SKM-1 (cell line): Measurements from ENCODE around the gene R3HDM4.

Experiments
- DNase-seq: peaks from one replicate; lab custom pipeline; 2025; ENCODE audit not compliant: unreplicated experiment; lab: John Stamatoyannopoulos, UW

The R3HDM4 gene

DNA sequence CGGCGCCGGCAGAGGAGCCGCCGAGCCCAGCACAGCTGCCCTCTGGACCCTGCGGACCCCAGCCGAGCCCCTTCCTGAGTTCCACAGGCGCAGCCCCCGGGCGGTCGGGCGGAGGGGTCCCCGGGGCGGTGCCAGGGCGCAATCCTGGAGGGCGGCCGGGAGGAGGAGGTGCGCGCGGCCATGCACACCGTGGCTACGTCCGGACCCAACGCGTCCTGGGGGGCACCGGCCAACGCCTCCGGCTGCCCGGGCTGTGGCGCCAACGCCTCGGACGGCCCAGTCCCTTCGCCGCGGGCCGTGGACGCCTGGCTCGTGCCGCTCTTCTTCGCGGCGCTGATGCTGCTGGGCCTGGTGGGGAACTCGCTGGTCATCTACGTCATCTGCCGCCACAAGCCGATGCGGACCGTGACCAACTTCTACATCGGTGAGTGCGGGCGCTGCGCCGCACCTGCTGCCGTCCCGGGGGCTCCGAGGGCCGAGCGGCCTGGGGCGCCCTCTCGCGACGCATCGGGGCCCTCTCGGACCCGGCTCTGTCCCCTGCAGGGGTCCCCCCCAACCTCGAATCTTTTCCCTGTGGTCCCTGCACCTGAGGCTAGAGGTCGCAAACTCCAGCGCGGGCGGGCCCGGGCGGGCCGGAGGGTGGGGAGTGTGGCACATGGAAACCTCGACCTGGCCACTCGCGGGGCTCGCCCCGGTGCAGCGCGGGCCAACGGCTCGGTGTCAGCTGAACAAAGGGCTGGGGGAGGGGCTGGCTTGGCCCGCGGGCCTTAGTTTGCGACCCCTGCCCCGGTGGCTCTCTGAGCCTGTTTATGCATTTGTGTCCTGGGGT, 4.5 kb upstream of the R3HDM4 start, which contains the start of gene KISS1R:
KISS1R (plus strand) TSS at position 11 of the 829 bp plus-strand sequence; CDS start at position 181, 170 bp downstream.
- DNase-seq, result no peak

DNA sequence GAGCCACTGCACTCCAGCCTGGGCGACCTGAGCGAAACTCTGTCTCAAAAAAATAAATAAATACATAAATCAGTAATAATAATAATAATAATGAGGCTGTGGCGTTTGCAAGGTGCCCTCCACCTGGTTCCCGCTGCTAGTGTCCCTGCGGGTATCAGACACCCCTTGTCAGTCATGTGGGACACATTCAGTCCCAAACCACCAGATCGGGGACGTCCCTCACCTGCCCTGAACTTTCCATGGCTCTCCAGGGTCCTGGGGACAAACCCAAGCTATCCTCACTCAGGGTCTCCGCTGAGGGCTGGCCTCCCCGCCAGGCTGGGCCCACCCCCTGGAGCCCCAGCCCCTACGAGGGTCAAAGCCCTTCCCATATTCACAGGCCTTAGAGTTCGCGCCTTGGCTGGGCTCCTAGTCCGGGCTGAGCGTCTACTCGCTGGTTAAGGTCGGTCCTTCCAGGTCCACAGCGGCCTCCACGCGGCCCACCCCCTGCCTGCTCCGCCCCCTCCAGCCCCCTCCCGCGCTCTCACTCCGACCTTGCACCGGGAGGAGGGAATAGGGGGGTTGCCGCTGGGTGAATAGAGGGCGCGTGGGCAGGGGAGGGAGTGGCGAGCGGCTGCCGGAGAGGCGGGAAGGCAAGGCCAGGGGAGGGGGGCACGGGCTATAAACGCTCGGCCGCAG, 3.8 kb upstream of the R3HDM4 start:
- DNase-seq, result no peak

DNA sequence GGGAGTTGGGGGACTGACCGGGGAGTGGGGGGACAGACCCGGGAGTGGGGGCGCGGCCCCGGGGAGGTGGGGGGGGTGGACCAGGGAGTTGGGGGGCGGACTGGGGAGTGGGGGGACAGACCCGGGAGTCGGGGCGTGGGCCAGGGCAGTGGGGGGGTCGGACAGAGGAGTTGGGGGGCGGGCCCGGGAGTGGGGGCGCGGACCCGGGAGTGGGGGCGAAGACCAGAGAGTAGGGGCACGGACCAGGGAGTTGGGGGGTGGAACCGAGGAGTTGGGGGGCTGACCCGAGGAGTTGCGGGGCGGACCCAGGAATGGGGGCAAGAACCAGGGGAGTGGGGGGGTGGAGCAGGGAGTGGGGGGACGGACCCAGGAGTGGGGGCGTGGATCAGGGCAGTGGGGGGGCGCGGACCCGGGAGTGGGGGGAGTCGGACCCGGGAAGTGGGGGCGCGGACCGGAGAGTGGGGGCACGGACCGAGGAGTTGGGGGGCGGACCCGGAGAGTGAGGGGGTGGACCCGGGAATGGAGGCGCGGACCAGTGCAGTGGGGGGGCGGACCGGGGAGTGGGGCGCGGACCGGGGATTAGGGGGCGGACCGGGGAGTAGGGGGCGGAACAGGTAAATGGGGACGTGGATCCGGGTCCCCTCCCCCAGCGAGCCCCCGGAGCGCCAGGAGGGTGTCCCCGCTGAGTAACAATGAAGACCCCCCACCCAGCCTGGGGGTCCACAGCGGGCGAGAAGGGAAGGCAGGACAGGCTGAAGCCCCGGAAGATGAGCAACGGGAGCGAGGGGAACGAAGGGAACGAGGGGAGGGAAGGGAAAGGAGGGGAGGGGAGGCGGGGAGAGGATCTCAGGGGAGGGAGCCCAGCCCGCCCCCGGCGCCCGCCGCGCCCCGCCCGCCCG, 589 bp downstream of the R3HDM4 start:
- no peak for DNase-seq

DNA sequence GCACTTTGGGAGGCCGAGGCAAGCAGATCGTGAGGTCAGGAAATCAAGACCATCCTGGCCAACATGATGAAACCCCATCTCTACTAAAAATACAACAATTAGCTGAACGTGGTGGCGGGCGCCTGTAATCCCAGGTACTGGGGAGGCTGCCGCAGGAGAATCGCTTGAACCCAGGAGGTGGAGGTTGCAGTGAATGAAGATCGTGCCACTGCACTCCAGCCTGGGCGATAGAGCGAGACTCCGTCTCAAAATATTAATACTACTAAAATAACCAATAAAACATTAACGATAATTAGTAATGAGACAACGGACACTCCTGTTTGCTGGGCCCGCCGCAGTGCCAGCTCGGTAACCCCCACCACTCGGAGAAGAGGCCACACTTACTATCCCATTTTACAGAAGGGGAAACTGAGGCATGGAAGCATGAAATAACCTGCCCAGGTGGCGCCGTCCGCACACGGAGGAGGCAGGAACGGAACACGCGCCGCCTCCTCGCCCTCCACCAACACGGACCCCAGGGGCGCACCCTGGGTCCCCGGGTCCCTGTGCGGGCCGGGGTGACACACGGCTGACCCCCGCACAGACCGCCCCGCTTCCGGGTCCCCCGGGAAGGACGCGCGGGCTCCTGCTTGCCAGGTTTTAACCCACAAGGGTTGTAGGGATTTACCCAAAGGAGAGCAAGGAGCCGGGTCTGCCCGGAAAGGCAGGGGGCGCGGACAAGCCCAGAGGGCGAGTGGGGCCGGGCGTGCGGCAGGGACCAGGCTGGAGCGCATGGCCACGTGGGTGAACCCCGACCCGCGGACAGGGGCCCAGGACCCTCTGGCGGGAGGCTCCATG, 1.6 kb downstream of the R3HDM4 start:
- no peak for DNase-seq

DNA sequence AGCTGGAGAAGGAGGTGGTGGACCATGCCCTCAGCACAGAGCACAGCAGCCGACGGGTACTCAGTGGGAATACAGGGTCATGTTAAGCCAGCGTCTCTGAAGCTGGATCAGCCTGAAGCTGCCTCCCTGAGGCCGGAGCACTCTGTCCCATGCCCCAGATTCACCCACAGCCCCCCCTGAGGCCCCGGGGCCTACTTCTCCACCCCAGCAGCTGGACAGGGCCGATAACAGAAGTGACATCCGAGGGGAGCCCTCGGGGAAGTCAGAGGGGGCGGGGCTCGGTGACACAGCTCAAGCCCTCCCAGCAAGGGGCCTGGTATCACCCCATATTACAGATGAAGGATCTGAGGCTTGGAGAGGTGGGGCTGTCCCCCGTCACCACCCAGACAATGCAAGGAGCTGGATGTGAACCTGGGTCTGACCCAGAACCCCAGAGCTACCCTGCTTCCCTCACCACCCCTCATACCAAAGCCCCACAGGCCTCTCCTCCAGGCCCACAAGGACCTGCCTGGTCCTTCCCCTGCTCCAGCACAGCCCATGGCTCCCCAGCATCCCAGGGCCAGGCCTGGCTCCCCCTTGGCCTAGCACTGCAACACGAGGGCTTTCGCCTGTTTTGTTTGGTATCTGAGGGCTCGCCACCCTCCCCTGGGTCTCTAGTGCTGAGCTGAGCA, 5.7 kb downstream of the R3HDM4 start:
- no peak for DNase-seq

DNA sequence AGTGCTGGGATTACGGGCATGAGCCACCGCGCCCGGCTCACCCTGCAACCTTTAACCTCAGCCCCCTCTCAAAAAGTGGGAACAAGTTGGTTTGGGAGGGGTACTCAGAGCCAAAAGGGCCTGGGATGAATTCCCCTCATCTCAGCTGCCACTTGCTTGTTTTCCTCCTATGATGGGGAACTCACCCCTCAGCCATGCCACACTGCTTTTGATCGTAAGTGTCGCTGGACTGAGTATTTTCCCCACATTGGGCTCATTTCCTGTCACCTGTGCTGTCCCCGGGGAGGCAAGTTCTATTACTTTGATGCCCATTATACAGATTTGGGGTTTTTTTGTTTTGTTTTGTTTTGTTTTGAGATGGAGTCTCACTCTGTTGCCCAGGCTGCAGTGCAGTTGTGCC, 6.5 kb downstream of the R3HDM4 start:
- no peak for DNase-seq

DNA sequence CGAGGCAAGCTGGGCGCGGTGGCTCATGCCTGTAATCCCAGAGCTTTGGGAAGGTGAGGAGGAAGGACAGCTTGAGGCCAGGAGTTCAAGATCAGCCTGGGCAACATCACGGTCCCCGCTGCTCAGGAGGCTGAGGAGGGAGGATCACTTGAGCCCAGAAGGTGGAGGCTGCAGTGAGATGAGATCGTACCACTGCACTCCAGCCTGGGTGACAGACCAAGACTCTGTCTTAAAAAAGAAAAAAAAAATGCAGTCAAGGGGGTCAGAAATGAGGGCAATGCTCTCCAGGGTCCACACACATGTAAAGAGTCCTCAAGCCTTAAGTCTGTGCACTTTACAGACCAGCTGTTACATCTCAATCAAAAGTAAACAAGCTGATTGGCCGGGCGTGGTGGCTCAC, 8.5 kb downstream of the R3HDM4 start:
- no peak for DNase-seq

DNA sequence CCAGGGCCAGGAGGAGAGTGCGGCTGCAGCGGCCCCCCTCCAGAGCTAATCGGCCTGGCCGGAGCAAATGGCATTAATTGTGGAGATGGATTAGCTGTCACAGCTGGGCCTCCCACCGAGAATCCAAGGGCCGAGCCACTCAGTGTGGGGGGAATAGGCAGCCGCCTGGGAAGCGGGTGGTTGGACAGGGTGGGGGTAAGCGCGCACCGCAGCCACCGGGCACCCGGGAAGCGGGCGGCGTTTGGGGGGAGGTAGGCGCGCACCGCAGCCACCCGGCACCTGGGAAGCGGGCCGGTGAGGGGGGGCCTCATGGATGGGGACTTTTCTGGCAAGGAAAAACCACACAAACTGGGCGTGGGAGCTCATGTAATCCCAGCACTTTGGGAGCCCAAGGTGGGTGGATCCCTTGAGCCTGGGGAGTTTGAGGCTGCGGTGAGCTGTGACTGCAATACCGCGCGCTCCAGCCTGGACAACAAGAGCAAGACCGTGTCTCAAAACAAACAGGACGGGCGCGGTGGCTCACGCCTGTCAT, 9.7 kb downstream of the R3HDM4 start:
- DNase-seq, result no peak

DNA sequence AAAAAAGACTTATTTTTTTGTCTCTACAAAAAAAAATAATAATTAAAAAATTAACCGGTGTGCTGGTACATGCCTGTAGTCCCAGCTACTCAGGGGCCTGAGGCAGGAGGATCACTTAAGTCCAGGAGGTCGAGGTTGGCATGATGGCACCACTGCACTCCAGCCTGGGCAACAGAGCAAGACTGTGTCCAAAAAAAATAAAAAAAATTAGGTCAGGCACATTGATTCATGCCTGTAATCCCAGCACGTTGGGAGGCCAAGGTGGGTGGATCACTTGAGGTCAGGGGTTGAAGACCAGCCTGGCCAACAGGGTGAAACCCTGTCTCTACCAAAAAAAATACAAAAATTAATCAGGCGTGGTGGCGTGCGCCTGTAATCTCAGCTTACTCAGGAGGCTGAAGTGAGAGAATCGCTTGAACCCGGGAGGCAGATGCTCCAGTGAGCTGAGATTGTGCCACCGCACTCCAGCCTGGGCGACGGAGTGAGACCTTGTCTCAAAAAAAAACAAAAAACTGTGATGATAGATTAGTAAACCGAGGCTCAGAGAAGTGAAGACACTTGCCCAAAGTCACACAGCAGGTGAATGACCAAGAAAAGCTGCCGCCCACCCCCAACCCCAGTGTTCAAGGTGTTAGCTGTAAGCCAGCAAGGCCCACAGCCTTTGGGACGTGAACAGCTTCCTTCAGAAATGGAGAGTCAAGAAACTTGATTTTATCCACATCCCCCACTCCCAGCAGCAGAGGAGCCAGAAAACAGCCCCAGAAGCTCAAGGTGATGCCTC, 10.4 kb downstream of the R3HDM4 start:
- no peak for DNase-seq

DNA sequence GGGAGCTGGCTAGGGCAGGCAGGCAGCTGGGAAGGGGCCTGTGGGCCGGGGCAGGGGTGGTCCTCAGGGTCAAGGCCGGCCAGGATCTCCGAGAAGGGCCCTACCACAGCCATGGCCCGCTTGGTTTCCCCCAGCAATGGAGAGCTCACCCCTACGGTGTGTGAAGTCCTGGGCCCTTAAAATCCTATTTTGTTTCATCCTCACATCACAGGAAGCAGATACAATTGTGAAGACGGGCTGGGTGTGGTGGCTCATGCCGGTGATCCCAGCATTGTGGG, 11.0 kb downstream of the R3HDM4 start:
- DNase-seq, result no peak

DNA sequence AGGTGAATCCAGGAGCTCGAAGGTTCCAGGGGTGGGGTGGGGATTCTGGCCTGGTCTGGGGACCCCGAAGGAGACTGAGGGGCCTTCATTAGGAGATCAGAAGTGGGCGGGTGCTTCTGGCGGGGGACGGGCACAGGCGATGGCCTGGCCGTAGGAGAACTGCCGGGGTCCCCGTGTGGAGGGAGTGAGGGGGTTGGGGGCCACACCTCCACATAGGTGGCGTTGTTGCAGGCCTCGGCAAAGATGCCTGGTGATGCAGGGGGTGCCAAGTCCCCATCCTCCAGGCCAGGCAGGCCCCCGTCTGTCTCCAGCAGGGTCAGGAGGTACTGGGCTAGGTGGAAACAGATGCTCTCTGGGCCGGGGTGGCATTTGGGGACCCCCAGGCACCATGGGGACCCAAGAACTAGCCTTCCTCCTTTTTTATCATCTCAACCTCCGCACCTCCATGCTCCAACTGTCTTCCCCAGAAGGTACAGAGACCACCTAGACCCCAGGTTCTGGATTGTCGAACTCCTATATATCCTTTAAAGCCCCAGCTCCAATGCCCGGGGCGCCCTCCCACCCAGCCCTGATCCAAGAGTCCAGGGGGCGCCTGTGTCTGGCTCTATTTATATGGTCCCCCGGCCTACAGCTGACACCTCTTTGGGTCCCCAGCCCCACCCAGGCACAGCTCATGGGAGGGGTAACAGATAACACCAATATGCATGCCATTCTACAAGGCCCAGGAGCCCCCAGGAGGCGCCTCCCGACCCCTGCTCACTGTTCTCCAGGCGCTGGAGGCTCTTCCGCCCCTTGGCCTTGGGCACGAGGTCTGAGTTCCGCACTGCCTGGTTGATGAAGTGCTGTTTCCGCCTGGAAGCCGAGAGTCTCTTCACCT, 11.6 kb downstream of the R3HDM4 start:
- DNase-seq, result no peak

DNA sequence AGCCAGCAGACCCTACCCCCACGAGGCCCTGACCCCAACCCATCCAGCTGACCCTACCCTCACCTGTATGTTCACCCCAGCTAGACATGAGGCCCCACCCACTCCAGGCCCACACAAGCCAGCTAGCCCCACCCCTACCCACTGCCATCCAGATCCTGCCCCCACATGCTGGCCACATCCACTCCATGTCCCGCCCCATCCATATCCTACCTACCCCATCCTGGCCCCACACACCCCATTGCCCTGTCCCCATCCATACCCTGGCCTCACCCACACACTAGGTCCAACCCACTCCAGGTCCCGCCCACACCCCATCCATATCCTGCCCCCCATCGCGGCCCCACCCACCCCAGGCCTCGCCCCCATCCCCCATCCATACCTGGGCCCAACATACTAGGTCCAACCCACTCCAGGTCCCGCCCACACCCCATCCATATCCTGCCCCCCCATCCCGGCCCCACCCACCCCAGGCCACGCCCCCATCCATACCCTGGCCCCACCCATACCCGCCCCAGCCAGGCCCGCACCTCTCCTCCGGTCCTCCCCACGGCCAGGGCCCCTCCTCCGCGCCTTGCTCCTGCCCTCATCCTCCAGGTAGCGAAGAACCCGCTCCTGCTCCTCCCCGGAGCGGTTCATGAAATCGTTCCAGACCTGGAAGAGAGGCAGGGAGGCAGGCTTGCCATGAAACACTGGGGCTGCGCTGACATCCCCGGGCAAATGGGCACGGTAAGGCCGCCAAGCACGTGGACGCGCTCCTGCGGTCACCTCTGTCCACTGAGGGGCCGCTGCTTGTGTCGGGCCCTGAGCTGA, 12.5 kb downstream of the R3HDM4 start:
- no peak for DNase-seq

DNA sequence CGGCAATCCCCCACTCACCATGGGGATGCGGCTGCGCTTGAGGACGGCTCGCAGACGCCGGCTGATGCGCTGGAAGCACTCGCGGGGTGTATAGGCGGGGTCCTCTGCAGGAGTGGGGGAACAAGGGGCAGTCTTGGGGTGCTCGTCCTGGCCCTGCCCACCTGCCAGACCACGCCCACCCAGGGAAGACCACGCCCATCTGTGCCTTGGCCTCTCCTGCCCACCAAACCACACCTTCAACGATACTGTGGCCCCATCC, 13.0 kb downstream of the R3HDM4 start:
- DNase-seq, result no peak

DNA sequence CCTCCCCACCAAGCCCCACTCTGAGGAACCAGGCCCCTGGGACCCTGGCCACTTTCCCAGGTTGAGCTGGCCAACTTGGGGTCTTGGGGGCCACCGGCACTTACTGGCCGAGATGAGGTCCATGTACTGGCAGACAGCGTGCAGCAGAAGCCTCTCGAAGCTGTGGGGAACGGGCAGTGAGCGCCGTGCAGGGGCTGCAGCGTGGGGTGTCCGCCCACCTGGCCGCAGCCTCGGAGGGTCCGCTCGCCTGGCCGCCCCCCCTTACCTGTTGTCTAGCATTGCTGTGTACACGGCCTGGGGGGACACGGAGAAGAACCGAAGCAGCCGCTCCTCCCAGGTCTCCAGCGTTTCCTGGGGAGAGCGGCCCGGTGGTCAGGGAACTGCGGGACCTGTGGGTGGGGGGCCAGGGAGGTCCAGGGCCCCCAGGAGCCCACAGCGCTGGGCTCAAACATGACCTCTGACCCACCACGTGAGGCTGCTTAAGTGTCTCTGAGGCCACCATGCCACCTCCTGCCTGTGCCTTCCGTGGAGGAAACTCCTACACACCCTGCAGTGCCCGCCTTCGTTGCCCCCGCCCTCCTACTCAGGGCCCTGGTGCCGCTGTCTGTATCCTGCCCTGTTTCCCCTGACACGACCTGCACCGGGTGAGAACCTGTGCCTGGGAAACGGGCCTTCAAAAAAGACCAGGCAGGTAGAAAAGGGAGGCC, 13.5 kb downstream of the R3HDM4 start:
- no peak for DNase-seq

DNA sequence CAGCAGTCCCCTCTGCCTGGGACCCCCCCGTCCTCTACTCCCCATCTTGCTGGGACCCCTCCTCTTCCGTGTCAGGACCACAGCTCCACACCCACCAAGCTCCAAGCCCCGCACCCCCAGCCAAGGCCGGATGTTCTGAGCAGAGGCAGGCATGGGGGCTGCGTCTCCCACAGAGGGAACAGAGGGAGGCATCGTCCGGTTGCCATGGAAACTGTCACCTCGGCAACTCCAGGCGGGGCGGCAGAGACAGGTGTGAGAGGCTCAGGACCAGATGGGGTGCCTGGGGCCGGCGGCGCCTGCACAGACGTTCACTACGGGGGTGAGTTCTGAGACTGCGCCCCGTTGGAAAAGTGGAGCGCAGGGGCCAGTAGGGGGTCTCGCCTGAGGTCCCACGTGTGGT, 14.4 kb downstream of the R3HDM4 start:
- no peak for DNase-seq

DNA sequence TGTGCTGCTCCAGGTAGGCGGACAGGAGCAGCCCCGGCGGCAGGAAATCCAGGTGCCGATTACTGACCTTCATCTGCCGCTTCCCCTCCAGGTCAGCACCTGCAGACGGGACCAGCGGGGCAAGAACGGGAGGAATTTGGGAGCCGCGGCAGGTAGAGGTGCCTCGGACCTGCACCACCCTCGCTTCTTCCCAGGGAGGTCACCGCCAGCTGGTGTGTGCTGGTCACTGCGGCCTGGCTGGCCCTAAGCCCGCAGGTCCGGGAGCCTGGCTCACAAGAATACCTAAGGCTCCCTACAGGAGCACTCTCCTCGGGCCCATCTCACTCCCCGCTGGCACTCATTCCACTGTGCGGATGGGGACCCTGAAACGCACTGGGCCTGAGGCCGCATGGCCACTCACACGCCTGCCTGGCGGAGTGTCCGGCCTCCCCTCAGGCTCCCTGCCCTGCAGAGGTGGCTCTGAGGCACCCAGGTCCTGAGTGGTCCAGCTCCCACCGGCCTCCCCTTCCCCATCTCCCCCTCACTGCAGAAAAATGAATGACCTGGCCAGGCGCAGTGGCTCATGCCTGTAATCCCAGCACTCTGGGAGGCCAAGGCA, 15.5 kb downstream of the R3HDM4 start:
- DNase-seq, result no peak

DNA sequence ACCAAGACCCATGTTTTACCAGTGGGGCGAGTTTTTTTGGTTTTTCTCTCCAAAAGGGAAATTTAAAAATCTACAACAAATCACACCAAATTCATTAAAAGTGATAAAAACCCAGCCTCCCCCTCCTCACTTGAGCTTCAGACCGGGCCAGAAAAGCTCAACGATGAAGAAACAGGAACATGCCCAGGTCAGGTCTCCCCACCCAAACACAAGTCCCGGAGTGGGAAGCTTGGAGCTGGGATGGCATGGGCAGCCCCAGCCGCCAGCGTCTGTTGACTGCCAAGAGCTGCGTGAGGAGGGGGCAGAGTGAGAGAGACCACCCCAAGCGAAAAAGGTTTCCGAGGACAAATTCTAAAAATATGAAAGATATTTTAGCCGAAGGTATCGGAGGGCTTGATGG, 16.0 kb downstream of the R3HDM4 start:
- DNase-seq, result no peak
